Stimulated activated CD4-positive, alpha-beta T cell treated with anti-CD3 and anti-CD28 coated beads, Interleukin-4, amount 100 ng/mL, for 24 hours (primary cell): ENCODE data around the gene CCDC33.
"Not testable (repeated sequence)": the region's sequence is repeated elsewhere in the genome, so short reads cannot be mapped to it uniquely, and the experiment has no call there.

ENCODE experiments used
- DNase-seq: peaks from one replicate; pipeline ENCODE4 v3.0.0-alpha.2; 2020

CCDC33 gene

DNA sequence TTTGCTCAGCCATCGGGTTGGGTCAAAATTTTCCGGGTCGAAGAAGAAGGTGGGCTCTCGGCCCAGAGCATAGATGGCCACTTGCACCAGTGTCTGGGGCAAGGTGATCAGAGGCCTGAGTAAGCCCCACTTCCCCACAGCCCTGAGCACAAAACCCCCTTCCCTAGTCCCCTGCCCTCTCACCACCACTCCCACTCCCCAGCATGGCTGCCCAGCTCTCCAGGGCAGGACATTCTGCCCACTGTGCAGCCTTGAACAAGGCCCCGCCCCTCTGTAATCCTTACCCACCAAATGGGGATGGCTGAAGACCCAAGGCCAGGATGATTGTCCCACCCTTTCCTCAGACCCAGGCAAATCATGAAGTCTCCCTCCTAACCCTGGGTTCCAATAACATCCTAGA, 102.5 kb downstream of the CCDC33 start:
- no peak for DNase-seq

DNA sequence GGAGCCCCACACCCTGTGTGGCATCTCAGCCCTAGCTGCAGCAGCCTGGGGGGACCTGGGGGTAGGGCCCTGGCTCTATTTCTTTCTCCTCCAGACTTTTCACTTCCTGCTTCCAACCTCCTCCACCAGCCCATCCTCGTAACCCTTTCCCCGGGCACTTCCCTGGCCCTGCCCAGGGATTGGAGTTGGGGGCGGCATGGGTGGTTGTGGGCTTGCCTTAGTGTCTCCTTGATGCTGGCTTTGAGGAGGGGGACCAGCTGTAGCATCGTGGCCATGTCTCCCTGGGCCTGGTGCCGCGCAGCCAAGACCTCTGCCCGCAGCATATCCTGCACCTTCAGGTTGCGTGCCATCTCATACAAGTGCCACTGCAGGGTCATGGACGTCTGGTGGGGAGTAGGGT, 103.2 kb downstream of the CCDC33 start:
- DNase-seq: no peak

DNA sequence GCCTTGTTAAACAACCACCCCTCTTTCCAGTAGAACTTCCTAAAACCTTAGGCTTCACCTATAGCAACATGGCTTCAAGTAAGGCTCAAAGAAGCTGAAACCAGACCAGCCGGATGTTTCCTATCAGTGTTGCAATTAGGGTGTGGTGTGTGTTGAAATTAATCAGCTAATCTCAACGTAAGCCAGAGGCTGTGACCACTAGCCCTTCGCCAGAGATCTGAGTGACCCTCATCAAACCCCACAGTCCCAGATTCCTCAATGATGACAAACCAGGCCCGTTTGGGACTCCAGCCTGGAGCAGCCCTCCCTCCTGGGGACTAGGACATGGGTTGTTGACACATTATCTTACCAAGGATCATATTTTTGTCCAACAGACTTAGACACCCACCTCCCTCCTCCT, 104.0 kb downstream of the CCDC33 start:
- DNase-seq: no peak

DNA sequence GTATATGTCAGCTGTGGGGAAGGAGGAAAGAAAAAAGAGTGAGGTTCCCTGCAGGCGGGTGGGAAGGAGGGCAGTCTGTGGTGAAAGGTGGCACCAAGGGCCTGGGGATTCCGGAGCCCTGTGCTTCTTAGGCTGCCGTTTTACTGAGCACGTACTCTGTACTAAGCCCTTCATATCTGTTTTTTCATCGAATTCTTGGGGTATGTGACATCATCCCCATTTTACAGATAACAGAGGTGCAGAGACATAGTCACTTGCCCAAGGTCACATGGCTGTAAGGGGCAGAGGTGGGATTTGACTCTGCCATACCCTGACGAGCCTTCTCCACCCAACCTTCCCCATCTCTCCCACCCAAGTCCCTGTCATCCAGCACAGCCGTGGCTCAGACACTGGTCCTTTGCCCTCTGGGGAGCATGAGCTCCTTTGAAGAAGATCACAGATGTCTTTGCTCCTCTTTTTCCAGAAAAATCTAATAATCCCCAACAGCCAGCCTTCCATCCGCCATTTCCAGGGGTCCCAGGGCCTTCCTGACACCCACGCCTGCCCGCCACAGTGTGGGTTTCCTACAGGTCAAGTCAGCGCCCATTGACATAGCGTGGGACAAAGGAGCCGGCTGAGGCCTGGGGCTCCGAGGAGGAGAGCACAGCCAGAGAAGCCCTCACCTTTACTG, 107.1 kb downstream of the CCDC33 start:
- no peak for DNase-seq

DNA sequence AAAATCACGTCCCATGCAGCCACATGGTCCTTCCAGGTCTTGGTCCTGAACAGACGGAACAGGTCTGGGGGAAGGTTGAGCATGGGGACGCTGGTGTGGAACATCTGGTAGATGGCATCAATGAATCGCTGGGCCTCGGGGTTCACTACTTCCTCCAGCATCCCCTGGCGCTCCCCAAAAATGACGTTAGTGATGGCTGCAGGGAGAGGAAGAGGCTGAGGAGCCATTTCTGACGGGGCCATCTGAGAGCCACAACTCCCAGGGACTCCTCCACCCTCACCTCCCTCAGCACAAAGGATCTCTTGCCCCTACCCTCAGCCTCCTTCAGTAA, 107.6 kb downstream of the CCDC33 start:
- DNase-seq: no peak

DNA sequence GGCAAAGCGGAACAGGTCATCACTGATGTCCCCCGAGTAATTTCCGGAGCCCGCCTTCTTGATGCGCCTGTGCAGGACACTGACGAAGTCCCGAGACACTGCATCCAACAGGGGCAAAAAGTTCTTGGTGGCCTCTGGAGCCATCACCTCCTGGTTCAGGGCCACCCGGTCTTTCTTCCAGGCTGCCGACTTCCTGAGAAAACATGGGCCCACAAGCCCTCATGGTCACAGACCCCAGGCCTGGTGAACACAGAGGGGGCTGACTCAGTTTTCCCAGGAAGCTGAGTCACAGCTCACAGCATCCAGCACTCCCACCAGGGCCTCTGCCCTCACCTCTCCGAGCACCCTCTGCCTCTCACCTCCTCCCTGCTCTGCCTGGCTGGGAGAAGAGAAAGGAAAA, 108.9 kb downstream of the CCDC33 start:
- DNase-seq: no peak

DNA sequence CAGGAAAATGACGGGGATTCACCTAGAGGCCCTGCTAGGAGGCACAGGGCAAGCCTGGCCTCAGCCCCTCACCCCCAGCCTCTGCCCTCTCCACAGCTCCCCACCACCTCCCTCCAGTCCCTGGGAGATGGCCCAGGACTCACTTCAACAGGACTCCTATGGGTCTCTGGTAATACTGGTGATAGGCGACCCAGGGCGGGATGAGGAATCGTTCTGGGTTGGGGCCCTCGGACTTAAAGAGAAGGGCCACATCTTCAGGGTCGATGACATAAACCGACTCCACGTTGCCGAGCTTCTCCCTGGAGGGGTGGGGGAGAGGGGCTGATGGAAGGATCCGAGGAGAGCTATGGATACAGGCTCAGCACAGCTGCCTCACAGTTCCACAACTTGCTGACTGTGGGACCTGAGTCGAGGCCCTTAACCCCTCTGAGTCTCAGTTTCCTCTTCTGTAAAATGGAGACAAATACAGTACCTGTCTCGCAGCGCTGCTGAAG, 111.7 kb downstream of the CCDC33 start:
- no peak for DNase-seq

DNA sequence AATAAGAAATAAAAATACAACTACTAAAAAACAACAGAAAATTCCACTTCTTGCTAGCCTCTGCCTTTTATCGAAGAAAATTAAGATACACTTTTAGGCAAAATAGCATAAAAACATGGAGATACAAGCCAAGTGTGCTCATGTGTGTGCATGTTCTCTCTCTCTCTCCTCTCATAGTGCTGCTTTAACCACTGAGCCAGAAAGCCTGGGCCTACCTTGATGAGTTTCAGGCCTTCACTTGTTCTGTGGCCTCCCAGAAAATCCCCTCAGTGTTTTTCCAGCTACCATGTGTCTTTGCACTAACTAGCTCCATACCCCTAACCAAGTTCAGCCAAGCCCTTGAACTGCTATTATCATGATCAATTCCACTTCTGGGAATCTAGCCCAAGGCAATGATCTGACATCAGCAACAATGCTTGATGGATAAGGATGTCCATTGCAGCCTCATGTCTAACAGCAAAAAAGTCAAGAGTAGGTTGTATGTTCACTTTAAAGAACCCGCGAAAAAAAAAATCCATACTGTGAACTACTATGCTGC, 113.2 kb downstream of the CCDC33 start:
- no peak for DNase-seq

DNA sequence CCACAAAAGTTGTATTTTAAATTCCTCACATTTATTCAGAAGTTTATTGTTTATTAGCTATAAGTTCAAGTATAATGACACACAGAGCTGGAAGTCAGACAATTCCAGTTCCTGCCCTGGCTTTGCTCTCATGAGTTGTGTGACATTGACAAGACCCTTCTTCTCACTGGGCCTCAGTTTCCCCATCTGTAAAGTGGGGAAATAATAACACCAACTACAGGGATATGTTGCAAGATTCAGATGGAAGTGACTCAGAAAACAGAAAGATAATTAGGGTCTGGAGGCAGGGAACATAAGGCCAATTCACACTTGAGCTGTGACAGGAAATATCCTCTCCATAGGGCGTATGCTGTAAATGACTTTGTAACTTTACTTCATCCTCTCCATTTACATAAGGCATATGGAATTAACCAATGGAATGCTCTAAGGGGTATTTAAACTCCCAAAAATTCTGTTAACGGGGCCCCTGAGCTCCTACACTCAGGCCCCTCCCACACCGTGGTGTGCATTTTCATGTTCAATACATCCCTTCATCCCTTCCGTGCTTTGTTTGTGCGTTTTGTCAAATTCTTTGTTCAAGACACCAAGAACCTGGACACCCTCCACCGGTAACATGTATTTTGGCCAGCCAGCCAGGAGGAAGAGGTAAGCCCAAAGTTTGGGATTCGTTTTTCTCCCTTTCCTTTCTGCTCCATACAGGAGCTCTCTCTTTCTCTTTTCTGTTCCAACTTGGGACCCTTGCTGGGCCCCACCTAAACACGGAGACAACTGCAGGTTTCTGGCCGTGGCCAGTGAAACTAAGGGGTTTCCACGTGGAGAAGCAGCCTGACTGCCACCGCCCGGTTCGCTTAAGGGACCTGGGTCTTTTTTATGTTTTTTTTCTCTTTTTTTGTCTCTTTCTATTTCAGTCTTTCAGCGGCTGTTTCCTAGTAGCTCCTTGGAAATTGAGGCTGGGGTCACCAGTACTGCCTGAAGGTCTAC, 114.5 kb downstream of the CCDC33 start:
- no peak for DNase-seq

DNA sequence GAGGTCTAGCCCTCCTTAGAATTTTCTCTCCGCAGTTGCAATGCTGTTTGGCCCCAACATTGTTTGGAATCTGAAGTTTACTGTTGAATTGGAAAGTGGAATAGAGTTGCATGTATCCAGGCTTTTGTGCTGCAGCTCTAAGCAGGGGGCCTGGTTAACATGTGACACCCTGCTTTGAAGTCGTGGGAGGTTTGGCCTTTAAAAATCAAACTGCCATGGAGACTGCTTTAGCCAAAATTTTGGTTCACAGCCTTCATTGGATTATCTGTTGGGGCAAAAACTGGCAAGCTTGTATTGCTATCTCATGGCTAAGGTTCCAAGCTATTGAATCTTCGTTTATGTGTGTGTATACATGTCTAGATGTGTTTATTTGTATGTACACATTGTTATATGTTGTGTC, 115.5 kb downstream of the CCDC33 start:
- no peak for DNase-seq

DNA sequence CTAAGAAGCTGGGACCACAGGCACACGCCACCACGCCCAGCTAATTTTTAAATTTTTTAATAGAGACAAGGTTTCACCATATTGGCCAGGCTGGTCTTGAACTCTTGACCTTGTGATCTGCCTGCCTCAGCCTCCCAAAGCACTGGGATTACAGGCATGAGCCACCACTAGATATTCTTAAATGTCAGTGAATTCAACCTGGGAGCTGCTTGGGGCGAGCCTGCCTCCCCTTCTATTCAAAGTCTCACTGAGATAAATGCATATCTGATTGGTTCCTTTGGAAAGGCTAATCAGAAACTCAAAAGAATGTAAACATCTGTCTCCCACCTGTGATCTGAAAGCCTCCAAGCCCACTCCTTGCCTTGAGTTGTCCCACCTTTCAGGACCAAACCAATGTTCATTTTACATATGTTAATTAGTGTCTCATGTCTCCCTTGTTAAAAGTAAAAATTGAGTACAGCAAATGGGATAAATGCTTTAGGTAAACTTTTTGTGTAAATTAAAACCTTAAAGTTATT, 116.3 kb downstream of the CCDC33 start:
- DNase-seq: no peak

DNA sequence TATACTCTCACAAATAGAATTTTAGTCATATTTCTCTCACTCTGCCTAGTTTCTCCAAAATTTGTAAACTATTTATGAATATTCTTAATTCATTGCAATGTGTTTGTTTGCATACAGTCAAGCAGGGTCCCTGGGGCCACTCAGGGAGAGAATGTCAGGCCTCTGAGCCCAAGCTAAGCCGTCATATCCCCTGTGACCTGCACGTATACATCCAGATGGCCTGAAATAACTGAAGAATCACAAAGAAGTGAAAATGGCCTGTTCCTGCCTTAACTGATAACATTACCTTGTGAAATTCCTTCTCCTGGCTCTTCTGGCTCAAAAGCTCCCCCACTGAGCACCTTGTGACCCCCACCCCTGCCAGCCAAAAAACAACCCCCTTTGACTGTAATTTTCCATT, 117.9 kb downstream of the CCDC33 start:
- DNase-seq: not testable (repeated sequence)

DNA sequence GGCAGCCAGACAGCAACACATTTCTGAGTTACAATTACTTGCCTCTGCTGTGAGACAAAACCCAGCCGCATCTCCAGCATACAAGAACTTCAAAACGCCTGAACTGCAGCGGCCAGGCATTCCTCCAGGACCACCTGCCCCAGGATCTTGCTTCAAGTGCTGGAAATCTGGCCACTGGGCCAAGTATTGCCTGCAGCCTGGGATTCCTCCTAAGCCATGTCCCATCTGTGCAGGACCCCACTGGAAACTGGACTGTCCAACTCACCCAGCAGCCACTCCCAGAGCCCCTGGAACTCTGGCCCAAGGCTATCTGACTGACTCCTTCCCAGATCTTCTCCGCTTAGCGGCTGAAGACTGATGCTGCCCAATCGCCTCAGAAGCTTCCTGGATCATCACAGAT, 119.9 kb downstream of the CCDC33 start:
- not testable (repeated sequence) for DNase-seq

DNA sequence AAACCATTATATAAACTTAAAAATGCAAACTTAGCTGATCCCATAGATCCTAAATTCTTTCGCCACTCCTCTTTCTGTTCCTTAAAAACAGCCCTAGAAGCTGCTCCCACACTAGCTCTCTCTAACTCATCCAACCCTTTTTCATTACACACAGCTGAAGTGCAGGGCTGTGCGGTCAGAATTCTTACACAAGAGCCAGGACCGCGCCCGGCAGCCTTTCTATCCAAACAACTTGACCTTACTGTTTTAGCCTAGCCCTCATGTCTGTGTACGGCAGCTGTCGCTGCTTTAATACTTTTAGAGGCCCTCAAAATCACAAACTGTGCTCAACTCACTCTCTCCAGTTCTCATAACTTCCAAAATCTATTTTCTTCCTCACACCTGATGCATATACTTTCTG, 121.4 kb downstream of the CCDC33 start:
- not testable (repeated sequence) for DNase-seq

DNA sequence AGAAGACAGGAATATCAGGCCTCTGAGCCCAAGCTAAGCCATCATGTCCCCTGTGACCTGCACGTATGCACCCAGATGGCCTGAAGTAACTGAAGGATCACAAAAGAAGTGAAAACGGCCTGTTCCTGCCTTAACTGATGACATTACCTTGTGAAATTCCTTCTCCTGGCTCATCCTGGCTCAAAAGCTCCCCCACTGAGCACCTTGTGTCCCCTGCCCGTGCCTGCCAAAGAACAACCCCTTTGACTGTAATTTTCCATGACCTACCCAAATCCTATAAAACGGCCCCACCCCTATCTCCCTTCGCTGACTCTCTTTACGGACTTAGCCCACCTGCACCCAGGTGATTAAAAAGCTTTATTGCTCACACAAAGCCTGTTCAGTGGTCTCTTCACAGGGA, 123.2 kb downstream of the CCDC33 start:
- not testable (repeated sequence) for DNase-seq

DNA sequence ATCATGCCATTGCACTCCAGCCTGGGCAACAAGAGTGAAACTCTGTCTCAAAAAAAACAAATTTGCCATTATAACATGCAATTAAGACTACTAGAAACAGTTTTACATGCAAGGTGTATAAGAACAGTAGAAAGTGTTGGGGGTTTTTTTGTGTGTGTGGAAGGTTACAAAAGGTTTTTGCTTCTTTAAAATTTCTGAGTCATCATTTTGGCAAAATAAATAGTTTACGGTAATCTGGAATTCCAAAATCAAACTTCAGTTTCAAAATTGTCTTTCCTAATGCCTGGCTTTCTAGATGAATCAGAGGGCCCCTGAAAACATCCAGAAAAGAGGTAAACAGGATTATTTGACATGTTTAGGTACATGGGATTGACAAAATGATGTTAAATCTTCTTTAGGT, 124.7 kb downstream of the CCDC33 start:
- DNase-seq: not testable (repeated sequence)

DNA sequence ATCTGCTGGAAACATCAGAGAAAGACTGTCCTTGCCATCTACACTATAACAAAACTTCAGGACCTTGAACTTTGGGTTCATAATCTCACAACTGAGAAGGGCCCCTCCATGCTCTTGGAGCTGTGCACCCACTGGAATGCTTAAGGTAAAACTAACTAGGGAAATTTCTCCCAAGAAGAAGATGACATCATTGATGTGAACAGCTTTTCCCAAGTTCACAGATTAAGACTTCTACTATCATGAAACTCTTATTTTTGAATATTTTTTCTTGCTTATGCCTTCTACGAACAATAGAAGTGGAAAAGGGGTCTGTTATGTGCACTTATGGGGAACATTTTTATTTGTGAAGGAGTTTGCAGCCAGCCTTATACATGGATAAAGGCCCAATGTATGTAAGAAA, 126.4 kb downstream of the CCDC33 start:
- no peak for DNase-seq

DNA sequence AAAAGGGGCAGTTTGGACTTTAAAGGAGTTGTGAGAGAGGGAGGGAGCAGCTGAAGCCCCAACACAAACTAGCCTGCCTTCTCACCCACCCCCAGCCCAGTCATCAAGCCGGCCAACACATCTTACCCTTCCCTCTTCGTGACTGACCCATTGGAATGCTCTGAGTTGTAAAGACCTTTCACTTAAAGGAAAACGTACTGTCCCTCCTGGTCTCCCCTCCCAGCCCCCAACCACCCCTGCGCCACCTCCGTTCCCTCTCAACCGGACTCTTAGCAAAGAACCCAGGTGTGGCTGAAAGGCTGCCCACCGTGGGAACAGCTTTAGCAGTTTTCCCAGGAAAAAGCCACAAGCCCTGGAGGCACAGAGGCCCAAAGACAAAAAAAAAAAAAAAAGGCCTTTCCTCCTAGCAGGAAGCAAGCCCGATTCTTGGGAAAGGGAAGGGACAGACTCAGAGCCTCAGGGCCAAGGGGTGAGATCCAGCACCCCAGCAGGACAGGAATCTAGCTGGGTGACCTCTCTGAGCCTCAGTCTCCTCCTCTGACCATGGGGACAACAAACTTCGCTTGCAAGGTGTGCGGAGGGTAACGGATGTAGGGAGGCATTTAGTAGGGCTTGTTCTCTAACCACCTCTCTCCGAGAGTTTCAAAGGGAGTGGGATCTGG, 128.9 kb downstream of the CCDC33 start:
- DNase-seq: no peak

DNA sequence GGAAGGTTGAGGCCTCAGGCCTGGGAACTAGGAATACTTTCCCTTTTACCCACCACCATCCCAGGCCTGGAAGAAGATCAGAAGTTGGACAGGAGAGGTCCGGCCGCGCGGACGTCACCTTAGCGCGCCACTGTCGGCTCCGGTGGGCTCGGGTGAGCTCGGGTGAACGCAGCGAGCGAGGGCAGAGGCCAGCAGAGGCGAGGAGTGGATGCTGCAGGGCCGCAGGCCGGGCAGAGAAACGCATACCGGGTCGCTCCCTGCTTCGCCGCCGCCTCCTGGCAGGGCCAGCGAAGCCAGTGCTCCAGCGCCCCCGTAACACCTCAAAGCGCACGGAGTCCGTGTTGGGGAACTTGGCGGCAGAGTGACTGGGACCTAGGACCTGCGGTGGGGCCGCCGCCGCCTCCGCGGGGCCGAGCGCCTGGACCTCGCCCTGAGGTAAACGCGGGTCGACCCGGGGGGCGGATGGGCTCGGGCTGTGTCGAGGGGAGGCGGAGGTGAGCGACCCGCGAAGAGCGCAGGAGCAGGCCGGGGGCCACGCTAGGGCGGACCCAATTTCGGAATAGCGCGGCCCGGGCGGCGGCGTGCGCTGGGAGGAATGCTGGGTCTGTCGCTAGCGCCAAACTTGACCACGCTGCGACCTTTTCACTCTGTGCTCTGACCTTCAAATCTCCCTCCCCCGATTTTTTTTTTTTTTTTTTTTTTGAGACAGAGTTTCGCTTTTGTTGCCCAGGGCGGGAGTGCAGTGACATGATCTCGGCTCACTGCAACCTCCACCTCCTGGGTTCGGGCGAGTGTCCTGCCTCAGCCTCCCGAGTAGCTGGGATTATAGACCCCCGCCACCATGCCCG, 129.7 kb downstream of the CCDC33 start:
- no peak for DNase-seq

DNA sequence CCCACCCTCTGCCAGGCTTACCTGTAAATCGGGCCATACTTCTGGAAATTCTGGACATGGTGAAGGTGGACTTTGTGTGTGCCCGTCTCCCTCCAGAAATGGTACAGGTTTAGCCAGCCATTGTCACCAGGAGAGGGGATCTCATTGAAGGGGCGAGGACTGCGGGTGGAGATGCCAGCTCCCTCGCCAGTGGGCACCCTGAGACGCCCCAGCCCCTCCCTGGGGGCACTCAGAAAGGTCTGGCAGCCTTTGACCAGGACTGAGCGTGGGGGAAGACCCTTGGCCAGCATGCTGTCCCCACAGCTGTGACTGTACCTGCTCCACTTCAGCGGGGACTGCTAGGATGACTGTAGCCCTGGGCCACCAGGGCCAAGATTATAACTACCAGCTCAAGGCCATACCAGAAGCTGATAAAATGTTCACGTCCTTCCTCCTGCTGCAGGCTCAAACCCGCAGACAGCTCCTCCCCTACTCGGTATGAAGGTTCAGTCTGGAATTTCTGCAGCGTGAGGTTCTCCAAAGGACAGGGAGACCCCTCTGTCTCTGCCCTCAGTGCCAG, 131.2 kb downstream of the CCDC33 start, which contains the start of gene CYP11A1:
CYP11A1 (minus strand) TSS at position 351 of the 559 bp plus-strand sequence; CDS start at position 290, 61 bp downstream.
- no peak for DNase-seq

DNA sequence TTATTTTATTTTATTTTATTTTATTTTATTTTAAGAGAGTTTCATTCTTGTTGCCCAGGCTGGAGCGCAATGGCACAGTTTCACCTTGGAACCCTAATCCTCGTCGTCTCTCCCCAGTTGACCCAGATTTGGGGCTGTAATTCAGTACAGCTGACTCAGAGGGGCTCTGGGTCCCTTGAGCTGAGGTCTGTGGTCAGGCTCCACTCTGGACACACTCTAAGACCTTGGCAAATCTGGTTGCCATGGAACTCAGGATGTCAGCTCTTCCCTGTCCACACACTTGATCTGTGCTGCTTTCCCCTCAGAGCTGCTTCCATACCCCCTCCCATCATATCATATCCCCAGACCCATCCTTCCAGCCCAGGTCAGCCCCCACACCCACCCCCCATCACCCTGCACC, 132.0 kb downstream of the CCDC33 start:
- no peak for DNase-seq
